Bronchial epithelial cell (primary cell): ENCODE results near the gene CD300A. TPM values are rescaled to one million over a fixed set of nuclear protein-coding genes. Genes with fewer than 3 reads are reported as not detected.

ENCODE experiments used
- DNase-seq: peaks from one replicate; pipeline ENCODE4 v3.0.0-alpha.2; 2010; ENCODE audit warnings: low read depth
- FAIRE-seq: peaks from 2 replicates; lab custom pipeline; 2011; peaks lifted over from hg19 to GRCh38; lab: Jason Lieb, UNC
- H3K27me3 ChIP-seq: 2 replicates; pipeline ENCODE4 v1.5.1; 2011; ENCODE audit warnings: low read length; ENCODE audit not compliant: control insufficient read depth, insufficient read depth
- H3K36me3 ChIP-seq: 2 replicates; pipeline ENCODE4 v1.5.1; 2011; ENCODE audit warnings: low read length; ENCODE audit not compliant: control insufficient read depth, insufficient read depth
- H3K4me3 ChIP-seq: 2 replicates; pipeline ENCODE4 v1.5.1; 2011; ENCODE audit warnings: mild to moderate bottlenecking, low read depth, low read length, control low read depth
- CTCF ChIP-seq: IDR thresholded peaks from 2 replicates; pipeline ENCODE4 v1.5.1; 2011; ENCODE audit warnings: mild to moderate bottlenecking, moderate library complexity, low read length, control low read depth, inconsistent platforms; ENCODE audit not compliant: insufficient read depth, severe bottlenecking
- total RNA-seq: library from RNA; depleted of rRNA; stranded (reverse); fragments of >200 nt; gene quantifications from 2 replicates; pipeline ENCODE4 v1.2.1, GENCODE V29; 2014

CD300A gene
- total RNA-seq, 1 donor from 2014 or later: not detected

GRCh38 chr17:74451557-74451956 is 14.9 kb upstream of the CD300A start:
- no peak for FAIRE-seq
- Histone ChIP-seq H3K36me3 (peaks cover 3% of the 10 kb centered on the region), H3K27me3 (peaks cover 8% of the 10 kb centered on the region), H3K4me3 (no peak overlapping the region)
- DNase-seq: no peak
- no peak for TF ChIP-seq CTCF

- Histone ChIP-seq H3K27me3 (peaks cover 8% of the 10 kb centered on the region), H3K4me3 (no peak overlapping the region), H3K36me3 (peaks cover 2% of the 10 kb centered on the region)
- peak; percentile 10 for DNase-seq
- no peak for TF ChIP-seq CTCF
- no peak for FAIRE-seq
Observed at GRCh38 chr17:74452033-74452840, 14.2 kb upstream of the CD300A start.

GRCh38 chr17:74452841-74453661 is 13.4 kb upstream of the CD300A start:
- Histone ChIP-seq H3K4me3 (peak overlapping the region; percentile 17), H3K36me3 (peaks cover 2% of the 10 kb centered on the region), H3K27me3 (peaks cover 8% of the 10 kb centered on the region)
- FAIRE-seq: no peak
- no peak for DNase-seq
- no peak for TF ChIP-seq CTCF

- Histone ChIP-seq H3K27me3 (peaks cover 8% of the 10 kb centered on the region), H3K4me3 (peak overlapping the region; percentile 21), H3K36me3 (peaks cover 2% of the 10 kb centered on the region)
- FAIRE-seq: no peak
- DNase-seq: no peak
- no peak for TF ChIP-seq CTCF
Observed at GRCh38 chr17:74453665-74454196, 12.7 kb upstream of the CD300A start.

- DNase-seq (peak; percentile 47), FAIRE-seq (no peak)
- Histone ChIP-seq H3K4me3 (peak overlapping the region; percentile 21), H3K27me3 (peaks cover 8% of the 10 kb centered on the region), H3K36me3 (peaks cover 2% of the 10 kb centered on the region)
- no peak for TF ChIP-seq CTCF
Observed at GRCh38 chr17:74454197-74455024, 12.0 kb upstream of the CD300A start.
